A204.1 (cell line): ENCODE results near the gene LIPH.
"Not testable (repeated sequence)": the region's sequence is repeated elsewhere in the genome, so short reads cannot be mapped to it uniquely, and the experiment has no call there.

Source experiments
- FAIRE-seq: peaks from 2 replicates; lab custom pipeline; 2012; peaks lifted over from hg19 to GRCh38; lab: Jason Lieb, UNC

The LIPH gene

DNA sequence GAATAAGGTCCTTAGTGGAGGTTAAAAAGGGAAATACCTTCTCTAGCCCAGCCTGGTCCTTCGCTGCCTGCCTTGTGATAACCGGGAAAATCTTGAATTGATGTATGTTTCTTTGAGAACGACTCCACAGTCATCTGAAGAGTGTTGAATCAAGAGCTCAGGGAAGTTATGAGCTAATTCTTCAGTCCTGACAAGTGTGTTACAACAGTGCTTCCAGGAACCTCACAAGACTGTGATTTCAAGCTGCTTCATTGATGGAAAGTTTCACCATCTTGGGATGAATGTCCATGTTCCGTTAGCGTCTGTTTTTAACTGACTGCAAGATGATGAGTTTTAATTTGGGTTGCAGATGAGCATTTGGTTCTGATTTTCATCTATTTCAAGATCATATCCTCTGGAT is 66.0 kb downstream of the LIPH start:
- no peak for FAIRE-seq

DNA sequence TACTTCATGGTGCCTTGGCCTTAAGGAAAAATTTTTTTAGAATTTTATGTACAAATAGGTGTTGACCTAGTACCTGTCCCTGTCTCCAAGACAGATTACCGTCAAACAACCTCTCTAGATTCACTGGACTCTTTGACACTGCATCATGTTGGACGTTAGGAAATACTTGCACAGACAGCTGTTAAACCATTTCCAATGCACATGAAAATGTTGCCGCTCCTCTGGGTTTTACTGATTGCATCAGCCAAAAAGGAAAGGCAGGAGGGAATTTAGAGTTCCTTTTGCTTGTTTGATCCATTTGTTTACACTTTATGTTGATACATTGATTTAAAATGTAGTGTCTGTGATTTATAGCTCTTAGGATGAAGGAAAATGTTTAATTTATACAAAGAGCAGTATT is 68.1 kb downstream of the LIPH start:
- no peak for FAIRE-seq

- FAIRE-seq = no peak
These were observed 72.9 kb downstream of the LIPH start for GRCh38 chr3:185479373-185479945.

DNA sequence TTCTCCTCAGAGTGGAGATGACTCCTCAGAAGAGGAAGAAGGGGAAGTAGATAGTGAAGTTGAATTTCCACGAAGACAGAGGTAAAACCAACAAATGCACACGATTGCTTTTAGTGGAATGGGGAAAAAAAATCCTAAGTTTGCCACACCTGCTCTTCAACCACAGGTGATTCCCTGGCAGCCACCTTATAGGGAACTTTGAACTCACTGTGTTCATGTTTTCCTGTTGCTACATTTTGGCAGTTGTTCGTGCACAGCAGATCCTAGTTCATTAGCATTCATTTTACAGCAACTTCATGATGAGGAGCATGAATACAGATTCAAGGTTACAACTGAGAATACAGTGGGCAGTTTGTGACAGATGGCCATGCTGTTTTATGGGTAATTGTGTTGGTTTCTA is 75.1 kb downstream of the LIPH start:
- FAIRE-seq = no peak

GRCh38 chr3:185474922-185475321 is 77.5 kb downstream of the LIPH start:
- not testable (repeated sequence) for FAIRE-seq

DNA sequence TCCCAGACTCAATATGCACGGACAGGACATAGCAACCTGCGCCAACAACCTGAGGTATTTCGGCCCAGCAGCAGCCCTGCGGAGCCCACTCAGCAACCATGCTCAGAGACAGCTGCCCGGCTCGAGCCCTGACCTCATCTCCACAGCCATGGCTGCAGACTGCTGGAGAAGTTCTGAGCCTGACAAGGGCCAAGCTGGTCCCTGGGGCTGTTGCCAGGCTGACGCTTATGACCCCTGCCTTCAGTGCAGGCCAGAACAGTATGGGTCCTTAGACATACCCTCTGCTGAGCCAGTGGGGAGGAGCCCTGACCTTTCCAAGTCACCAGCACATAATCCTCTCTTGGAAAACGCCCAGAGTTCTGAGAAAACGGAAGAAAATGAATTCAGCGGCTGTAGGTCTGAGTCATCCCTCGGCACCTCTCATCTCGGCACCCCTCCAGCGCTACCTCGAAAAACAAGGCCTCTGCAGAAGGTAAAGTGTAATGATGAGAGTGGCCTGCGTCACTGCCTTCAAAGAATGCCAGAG is 79.0 kb downstream of the LIPH start:
- no peak for FAIRE-seq

GRCh38 chr3:185470323-185470722 is 82.1 kb downstream of the LIPH start:
- FAIRE-seq = no peak

GRCh38 chr3:185469542-185469941 is 82.8 kb downstream of the LIPH start:
- FAIRE-seq = no peak

DNA sequence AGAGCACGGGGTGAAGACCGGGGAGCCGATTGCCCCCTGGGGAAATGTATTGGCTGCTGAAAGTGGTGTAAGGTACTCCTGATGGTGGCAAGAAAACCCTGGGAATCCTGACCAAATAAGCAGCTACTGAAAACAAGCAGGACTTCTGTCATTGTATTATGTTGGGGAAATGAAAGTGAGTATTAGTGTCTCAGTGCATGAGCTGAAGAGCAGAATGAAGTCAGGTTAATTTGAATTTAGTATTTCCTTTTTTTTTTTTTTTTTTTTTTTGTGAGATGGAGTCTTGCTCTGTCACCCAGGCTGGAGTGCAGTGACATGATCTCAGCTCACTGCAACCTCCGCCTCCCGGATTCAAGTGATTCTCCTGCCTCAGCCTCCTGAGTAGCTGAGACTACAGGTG is 86.3 kb downstream of the LIPH start:
- FAIRE-seq = not testable (repeated sequence)

DNA sequence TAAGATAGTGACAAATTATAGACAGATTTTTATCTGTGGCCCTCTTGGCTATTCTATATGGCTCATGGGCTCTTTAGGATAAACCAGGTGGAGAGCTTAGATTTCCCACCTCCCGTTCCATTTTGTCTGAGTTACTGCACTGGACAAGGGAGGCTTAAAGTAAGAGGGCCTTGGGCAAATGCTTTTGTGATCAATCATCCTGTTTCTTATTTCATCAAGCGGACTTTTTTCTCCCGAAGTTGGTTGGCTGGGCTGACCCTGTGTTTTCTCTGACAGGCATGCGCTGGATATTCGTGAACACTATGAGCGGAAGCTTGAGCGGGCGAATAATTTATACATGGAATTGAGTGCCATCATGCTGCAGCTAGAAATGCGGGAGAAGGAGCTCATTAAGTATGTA is 86.9 kb downstream of the LIPH start:
- FAIRE-seq = no peak

DNA sequence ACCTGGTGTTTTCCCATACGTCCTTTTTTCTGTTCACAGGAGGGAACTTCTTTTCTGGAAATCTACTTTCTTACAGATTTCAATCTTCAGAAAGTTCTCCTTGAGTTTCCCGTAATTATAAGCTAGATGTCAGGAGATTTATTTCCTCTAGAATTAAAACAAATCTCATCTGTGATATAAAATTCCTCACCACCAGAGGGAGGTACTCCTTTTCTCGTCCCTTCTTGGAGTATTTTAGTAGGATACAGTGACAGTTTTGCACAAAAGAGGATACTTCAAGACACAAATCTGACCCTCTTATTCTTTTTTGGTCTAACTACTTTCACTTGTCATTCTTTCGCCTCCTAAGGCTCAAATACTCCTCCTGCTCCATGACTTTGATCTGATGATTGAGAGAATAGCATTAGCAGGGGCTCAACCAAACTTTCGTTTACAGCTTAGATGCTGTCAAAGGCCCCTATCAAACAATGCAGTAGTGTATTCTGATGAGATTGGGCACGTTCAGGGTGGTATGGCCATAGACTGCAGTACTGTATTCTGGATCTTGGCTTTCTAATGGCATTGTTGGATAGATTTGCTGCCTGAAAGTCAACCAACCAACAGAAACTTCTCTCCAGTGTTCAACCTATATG is 91.6 kb downstream of the LIPH start:
- peak; percentile 74 for FAIRE-seq

GRCh38 chr3:185460309-185460708 is 92.1 kb downstream of the LIPH start:
- no peak for FAIRE-seq

GRCh38 chr3:185457376-185457775 is 95.0 kb downstream of the LIPH start:
- FAIRE-seq = no peak
